HG02870 (cell line): ENCODE data around the gene NANOS2.
"Not testable (repeated sequence)": the region's sequence is repeated elsewhere in the genome, so short reads cannot be mapped to it uniquely, and the experiment has no call there.

Experiments used
- ATAC-seq: cut with Tn5 transposase; IDR thresholded peaks from one replicate; pipeline ENCODE4 v1.9.1; 2021; ENCODE audit warnings: mild to moderate bottlenecking, moderate library complexity; ENCODE audit not compliant: unreplicated experiment

The NANOS2 gene

DNA sequence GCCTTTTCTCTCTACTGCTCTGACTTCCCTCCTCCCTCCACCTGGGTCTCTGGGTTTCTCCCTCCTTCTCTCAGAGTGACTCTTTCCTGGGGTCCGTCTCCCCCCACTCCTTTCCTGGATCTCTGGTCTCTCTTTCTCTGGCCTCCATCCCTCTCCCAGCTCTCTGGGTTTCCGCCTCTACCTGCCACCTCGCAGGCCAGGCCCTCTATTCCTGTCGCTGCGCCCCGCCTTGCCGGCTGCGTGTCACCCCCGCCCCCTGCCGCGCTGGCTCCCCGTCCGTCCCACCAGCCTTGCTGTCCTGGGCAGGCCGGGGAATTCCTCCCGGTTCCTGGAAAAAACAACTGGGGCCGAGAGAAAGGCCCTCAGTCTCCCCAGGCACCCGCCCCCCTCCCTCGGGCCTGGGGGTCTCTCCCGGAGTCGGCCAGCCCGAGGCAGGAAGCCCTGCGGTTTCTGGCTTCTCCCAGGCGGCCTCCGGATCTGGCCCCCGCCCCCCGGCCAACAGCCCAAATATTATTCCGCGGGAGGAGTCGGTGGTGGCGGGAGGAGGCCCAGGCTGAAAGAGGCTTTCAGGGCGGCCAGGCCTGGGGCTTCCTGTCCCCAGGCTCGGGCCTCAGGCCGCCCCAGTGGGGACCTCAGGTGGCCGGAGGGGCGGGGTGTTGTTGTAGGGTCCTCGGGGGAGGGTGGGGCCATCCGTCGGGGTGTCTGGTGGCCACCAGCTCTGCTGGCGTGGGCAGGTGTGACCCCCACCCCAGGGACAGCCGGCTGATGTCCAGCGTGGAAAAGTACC lies 38.0 kb downstream of the NANOS2 start:
- no peak for ATAC-seq

DNA sequence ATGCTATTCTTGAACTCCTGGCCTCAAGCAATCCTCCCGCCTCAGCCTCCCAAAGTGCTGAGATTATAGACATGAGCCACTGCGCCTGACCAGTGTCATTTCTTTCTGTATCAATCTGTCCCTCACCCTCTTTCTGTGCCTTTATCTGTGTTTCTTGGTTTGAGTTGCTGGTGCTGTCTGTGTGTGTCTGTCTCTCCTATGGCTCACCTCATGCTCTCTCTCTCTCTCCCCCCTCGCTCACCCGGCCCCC lies 38.5 kb downstream of the NANOS2 start:
- ATAC-seq: no peak

DNA sequence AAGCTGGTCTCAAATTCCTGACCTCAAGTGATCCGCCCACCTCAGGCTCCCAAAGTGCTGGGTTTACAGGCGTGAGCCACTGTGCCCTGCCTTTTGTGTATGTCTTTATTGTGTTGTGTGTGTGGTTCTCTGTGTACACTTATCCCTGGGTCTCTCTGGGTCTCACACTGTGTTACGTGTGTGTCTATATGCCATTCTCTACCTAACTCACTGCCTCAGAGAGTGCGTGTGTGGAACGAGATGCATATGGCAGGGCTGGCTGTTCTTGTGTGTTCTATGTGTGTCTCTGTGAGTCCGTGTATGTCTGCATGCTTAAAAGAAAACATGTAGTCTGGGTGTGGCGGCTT lies 40.0 kb downstream of the NANOS2 start:
- no peak for ATAC-seq

DNA sequence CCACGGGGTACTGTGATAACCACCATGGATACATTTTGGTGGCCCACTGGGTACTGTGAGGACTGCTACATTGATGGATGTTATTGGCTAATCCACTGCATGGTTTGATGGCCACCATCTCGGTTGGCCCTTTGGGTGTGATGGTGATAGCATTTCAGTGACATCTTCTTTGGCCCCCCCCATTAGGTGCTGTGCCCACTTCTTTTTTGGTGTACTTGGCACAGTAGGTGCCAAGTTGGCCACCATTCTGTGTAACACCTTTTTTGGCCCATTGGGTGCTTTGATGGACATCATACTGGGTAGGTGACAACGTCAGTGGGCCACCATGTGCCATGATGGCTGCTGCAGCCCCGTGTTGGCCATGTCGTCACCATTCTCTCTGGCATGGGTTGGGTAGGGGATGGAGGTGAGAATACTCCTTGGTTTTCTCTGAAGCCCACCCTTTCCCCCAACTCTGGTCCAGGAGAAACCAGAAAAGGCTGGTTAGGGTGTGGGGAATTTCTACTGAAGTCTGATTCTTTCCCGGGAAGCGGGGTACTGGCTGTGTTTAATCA lies 41.3 kb downstream of the NANOS2 start:
- ATAC-seq: no peak

DNA sequence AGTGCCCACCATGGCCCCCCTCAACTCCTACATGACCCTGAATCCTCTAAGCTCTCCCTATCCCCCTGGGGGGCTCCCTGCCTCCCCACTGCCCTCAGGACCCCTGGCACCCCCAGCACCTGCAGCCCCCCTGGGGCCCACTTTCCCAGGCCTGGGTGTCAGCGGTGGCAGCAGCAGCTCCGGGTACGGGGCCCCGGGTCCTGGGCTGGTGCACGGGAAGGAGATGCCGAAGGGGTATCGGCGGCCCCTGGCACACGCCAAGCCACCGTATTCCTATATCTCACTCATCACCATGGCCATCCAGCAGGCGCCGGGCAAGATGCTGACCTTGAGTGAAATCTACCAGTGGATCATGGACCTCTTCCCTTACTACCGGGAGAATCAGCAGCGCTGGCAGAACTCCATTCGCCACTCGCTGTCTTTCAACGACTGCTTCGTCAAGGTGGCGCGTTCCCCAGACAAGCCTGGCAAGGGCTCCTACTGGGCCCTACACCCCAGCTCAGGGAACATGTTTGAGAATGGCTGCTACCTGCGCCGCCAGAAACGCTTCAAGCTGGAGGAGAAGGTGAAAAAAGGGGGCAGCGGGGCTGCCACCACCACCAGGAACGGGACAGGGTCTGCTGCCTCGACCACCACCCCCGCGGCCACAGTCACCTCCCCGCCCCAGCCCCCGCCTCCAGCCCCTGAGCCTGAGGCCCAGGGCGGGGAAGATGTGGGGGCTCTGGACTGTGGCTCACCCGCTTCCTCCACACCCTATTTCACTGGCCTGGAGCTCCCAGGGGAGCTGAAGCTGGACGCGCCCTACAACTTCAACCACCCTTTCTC lies 42.3 kb downstream of the NANOS2 start:
- no peak for ATAC-seq

DNA sequence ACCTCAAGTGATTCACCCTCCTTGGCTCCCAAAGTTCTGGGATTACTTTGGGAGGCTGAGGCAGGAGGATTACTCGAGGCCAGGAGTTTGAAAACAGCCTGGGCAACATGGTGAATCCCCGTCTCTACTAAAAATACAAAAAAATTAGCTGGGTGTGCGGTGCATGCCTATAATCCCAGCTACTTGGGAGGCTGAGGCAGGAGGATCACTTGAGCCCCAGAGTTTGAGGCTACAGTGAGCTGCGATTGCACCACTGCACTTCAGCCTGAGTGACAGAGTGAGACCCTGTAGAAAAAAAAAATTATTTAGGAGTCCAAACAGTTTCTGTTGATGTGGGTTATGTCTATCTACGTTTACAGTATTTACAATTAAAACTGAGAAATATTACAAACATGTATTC lies 43.8 kb downstream of the NANOS2 start:
- ATAC-seq: no peak

DNA sequence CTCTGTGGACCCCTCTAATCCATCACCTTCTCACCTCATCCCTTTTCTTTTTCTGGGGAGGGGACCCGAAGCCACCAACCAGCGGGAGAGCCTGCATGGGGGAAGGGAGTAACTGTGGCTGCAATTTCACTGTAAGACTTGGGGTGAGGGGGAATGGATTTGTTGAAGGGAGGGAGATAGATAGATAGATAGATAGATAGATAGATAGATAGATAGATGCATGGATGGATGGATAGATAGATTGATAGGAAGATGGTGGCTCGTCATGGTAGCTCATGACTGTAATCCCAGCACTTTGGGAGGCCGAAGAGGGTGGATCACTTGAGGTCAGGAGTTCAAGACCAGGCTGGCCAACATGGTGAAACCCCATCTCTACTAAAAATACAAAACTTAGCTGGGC lies 47.3 kb downstream of the NANOS2 start:
- not testable (repeated sequence) for ATAC-seq

DNA sequence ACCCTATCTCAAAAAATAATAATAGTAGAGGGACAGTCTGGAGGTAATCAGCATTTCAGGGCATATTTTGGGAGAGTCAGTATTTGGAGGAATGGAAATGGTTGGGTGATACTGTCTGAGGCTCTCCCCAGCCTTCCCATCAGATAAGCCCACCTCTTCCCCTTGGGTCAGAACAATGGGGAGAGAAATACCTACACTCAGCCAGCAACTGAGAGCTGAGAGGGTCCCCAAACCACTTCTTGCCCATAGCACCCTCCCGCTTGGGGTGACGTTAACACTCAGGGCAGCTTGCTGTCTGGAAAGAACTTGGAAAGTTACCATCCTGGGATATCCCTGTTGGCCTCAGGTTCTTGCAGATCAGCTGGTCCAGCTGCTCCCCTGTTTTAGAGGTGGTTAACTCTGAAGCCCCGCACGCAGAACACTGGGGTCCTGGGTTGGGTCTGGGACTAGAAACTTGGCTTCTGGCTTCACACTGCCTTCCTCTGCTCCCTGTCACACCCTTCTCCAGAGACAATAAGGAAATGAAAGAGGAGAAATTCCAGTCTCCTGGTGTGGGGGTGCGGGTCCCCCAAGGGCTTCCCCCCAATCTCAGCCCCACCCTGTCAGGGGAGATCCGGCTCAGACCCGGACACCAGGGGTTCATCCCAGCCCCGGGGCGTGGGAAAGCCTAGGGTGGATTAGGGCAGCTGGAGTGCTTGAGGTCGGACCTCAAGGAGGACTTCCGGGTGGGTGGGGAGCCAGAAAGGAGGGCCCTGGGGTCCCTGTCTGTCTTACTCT lies 48.0 kb downstream of the NANOS2 start:
- no peak for ATAC-seq

DNA sequence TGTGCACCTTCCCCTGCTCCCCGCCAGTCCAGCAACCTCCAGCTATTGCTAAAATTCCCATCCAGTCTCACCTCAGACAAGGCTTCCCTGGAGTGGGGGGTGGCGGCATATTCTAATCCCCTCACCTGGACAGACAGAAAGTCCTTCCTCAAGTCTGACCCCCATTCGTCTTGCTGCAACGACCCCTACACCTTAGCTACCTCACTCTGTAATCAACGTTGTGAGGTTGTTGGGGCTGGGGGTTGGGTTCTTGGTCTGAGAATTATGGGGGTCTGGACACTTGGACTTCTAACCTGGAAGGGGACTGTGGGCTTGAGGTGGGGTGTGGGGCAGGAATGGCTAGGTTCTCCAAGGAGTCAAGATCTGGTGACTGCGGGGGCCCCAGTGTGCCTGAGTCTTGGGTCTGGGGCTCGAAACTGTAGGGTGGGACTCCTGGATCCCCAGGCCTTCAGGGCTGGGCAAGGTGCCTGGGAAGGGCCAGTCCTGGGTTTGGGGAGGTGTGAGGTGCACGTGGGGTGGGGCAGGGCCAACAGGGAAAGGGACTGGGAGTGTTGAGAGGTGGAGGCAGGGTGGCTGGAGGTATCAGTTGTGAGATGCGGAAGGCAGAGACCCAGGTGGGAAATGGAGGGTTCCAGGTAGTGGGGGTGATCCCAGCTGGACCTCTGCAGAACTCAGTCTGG lies 49.2 kb downstream of the NANOS2 start:
- ATAC-seq: no peak

DNA sequence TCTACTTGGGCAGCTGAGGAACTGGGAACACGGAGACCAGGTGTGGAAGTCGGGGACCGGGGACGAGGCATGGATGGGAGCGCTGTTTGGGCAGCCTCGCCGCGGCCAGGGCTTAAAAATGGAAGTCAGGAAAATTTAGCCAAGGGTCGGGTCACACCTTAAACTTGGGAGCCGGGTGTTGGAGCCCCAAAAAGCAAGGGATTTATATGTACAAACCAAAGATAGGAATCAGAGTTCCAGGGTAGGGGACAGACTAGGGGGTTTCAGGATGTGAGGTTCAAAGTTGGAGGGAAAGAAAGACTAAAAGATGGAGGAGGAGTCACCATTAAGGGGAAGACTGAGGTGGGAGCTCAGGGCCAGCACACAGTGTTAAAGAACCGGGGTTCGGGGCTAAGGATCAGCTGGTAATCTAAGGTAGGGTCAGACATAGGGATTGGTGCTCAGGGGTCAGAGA lies 49.9 kb downstream of the NANOS2 start:
- no peak for ATAC-seq

DNA sequence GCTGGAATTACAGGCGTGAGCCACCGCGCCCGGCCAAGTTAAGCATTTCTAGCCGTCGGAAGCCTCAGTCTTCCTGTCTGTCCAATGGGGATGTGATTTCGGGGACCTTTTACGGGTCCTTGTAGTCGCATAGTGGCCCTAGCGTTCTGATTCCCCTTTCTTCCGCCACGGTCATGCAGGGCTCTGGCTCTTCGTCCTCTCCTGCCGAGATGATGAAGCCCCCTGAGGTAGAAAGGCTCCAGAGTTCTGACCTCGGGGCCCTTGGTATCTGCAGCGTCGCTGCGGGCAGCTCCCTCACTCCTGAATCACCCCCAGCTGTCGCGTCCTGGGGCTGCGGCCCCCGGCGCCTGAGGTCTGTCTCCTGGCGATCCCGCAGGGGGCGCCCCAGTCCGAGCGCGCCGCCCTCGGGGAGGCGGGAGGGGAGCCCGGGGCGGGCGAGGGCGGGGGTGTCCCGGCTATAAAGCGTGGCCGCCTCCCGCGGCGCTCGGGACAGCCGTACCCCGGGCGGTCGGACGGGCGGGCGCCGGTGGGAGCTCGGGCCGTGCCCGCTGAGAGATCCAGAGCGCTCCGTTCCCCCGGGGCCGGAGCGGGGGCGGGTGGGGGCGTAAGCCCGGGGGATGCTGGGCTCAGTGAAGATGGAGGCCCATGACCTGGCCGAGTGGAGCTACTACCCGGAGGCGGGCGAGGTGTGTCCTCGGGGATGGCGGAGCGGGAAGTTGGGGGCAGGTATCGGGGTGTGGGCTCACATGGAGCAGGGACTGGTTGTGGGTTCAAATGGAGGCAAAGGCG lies 50.5 kb downstream of the NANOS2 start, which contains the start of gene FOXA3:
Gene FOXA3 (plus strand): TSS at position 487 of the 789 bp plus-strand sequence. CDS start 131 bp downstream, at position 618.
- no peak for ATAC-seq

DNA sequence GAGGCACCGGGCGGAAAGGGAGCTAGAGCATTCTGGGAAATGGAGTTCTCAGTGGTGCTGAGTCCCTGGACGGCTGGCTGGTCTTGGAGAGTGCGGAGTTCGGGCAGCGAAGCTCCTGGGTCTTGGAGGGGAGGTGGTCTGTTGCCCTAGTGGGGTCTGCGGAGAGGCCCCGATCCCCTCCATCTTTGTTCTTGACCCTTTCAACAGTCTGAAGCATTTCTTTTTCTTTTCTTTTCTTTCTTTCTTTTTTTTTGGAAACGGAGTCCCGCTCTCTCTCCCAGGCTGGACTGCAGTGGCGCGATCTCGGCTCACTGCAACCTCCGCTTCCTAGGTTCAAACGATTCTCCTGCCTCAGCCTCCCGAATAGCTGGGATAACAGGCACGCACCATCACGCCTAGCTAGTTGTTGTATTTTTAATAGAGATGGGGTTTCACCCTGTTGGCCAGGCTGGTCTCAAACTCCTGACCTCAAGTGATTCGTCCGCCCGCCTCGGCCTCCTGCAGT lies 51.2 kb downstream of the NANOS2 start:
- ATAC-seq: no peak
